ENCODE results near the gene NTM. TPM values are rescaled to one million over a fixed set of nuclear protein-coding genes. Genes with fewer than 3 reads are reported as not detected.
A peak's percentile ranks its signal among the peaks of the same experiment; 100 is the strongest.

Gene NTM
- total RNA-seq, 2 donors from 2014 or later = 0.26 to 3.6 TPM

DNA sequence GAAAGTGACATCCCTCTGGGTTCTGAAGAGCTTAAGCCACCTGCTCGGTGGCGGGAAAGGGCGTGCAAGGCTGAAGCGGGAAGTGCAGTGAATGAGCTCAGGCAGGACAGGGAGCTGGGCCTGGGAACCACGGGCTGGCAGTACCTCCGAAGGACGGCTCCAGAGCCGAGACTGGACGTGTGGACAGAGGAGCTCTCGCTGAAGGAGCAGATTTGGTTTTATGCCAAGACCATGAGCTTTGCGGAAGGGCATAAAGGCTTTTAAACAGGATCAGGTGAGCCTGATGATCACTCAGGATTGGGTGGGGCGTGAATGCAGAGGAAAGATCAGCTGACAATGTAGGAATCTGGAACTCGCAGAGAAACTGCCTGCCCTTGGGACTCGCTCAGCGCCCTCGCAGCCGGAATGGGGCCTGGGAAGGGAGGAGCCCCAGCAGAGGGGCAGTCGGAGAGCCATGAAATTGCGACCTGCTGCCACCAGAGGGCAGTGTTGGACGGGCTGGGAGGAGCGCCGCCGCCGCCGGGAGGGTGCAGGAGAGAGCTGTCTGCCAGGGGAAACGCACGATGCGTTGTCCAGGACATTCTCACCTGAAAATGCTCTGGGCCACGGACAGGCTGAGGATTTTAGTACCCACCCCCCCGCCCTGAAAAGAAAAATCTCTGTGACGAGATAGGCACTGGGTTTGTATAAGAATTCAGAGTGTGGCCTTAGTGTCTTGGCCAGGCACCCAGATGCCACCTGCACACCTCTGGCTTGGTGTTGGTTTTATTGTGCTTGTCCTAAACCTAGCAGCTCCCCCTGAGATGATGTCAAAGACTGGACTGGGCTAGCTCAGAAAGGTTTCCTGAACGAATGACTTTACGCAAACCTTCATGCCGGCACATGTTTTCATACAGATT is 324.4 kb downstream of the NTM start:
- TF ChIP-seq POLR2A (IDR thresholded peaks at IDR 0.05) = no peak
- TF ChIP-seq, protein P1, sequence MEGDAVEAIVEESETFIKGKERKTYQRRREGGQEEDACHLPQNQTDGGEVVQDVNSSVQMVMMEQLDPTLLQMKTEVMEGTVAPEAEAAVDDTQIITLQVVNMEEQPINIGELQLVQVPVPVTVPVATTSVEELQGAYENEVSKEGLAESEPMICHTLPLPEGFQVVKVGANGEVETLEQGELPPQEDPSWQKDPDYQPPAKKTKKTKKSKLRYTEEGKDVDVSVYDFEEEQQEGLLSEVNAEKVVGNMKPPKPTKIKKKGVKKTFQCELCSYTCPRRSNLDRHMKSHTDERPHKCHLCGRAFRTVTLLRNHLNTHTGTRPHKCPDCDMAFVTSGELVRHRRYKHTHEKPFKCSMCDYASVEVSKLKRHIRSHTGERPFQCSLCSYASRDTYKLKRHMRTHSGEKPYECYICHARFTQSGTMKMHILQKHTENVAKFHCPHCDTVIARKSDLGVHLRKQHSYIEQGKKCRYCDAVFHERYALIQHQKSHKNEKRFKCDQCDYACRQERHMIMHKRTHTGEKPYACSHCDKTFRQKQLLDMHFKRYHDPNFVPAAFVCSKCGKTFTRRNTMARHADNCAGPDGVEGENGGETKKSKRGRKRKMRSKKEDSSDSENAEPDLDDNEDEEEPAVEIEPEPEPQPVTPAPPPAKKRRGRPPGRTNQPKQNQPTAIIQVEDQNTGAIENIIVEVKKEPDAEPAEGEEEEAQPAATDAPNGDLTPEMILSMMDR (IDR thresholded peaks at IDR 0.05) = peak; percentile 92 to 98 (median 93)
- no peak overlapping the region for H3K27ac ChIP-seq
- WGBS, 2 donors = 20 to 21% methylated on average over 33 to 34 of the region's 34 CpGs
- DNase-seq (peak; percentile 81 to 84 (median 83)), ATAC-seq (peak; percentile 93)
- intact Hi-C loops (cut with DNase I) = no loop called here
- H3K4me1 ChIP-seq = no peaks in the 10 kb centered on the region
- no peaks in the 10 kb centered on the region for H3K9me3 ChIP-seq
- H3K4me3 ChIP-seq = no peak overlapping the region
- peaks cover 0 to 17% of the 10 kb centered on the region in 2 donors for H3K27me3 ChIP-seq
- H3K36me3 ChIP-seq (replicated peaks in 1 of 2; ENCODE audit: insufficient read depth in 1 of 2, low read depth in 2 of 2) = no peaks in the 10 kb centered on the region

DNA sequence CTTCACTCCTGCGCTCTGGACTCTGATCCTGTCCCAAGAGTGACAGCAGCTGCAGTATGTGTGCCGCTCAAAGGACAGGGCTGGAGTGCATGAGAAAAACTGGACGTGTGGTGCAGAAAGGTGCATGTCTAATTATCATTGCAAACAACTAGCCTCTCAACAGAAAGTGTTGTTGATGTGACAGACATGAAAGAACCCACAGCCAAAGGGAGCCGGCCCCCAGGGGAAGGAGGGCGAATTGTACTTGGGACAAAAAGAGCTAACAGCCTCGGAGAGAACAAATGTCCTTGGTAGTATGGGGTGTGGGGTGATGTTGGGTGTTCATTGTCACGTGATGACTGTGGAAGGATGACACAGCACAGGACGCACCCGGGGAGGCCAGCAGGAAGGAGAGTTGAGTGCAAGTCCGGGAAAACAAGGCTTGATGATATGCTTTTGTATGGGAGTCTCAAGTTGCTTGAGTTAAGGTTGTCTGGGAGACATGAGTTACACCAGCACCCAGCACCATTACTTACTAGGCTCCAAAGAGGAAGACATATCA is 325.5 kb downstream of the NTM start:
- ATAC-seq (no peak), DNase-seq (no peak)
- H3K36me3 ChIP-seq (replicated peaks in 1 of 2; ENCODE audit: insufficient read depth in 1 of 2, low read depth in 2 of 2) = no peaks in the 10 kb centered on the region

DNA sequence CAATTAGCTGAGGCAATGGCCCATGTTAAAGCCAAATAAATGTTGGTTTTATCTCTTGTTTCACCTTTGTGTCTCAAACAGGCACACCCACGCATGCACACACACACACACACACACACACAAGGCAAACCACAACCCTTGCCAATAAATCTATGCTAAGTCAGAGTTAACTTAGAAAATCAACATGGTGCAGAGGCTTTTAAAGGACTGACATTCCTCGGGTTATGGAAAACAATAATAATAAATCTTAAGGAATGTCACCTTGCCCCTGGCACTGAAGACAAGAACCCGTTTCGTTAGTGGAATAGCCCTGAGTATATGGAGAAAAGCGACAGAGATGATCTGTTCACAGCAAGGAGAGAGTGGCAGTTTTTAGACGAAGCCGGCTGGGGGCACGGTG is 326.3 kb downstream of the NTM start:
- 38 to 40% methylated on average over 8 of the region's 8 CpGs for WGBS, 2 donors
- ATAC-seq (no peak), DNase-seq (no peak)
- TF ChIP-seq, protein P1 (IDR thresholded peaks at IDR 0.05) = no peak
- TF ChIP-seq POLR2A (IDR thresholded peaks at IDR 0.05) = no peak
- H3K27ac ChIP-seq = no peak overlapping the region
- no peaks in the 10 kb centered on the region for H3K36me3 ChIP-seq (replicated peaks in 1 of 2; ENCODE audit: insufficient read depth in 1 of 2, low read depth in 2 of 2)
- H3K27me3 ChIP-seq = peaks cover 0 to 12% of the 10 kb centered on the region in 2 donors
- no peak overlapping the region for H3K4me3 ChIP-seq
- no peaks in the 10 kb centered on the region for H3K9me3 ChIP-seq
- no peaks in the 10 kb centered on the region for H3K4me1 ChIP-seq
- intact Hi-C loops (cut with DNase I) = no loop called here

More for the DNA sequence above, 325.5 kb downstream of the NTM start:
- H3K27me3 ChIP-seq = peaks cover 0 to 12% of the 10 kb centered on the region in 2 donors
- H3K4me3 ChIP-seq = no peak overlapping the region
- TF ChIP-seq POLR2A (IDR thresholded peaks at IDR 0.05) = no peak
- TF ChIP-seq, protein P1 (IDR thresholded peaks at IDR 0.05) = no peak
- no peak overlapping the region for H3K27ac ChIP-seq
- intact Hi-C loops (cut with DNase I) = no loop called here
- H3K4me1 ChIP-seq = no peaks in the 10 kb centered on the region
- no peaks in the 10 kb centered on the region for H3K9me3 ChIP-seq
- 60 to 76% methylated on average over 10 of the region's 10 CpGs for WGBS, 2 donors

DNA sequence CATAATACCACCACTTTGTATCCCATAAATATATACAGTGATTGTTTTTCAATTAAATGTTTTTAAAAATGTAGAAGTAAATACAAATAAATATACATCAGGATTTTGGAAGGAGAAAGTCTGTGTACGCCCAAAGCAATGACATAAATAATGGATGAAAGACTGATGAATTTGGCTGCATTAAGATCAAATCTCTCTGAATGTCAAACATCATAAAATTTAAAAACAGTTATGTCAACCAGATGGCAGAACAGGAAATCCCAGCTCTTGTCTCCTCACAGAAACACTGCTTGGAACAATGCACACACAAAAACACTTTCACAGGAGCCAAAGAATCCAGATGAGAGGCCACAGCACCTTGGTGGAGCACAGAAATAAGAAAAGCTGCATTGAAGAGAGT is 332.9 kb downstream of the NTM start:
- ATAC-seq (no peak), DNase-seq (no peak)
- no peaks in the 10 kb centered on the region for H3K9me3 ChIP-seq
- no peaks in the 10 kb centered on the region for H3K36me3 ChIP-seq (replicated peaks in 1 of 2; ENCODE audit: insufficient read depth in 1 of 2, low read depth in 2 of 2)
- WGBS, 2 donors = 21 to 62% methylated on average over 1 of the region's 1 CpG
- H3K4me3 ChIP-seq = no peak overlapping the region
- no peaks in the 10 kb centered on the region for H3K27me3 ChIP-seq
- no peaks in the 10 kb centered on the region for H3K4me1 ChIP-seq
- TF ChIP-seq POLR2A (IDR thresholded peaks at IDR 0.05) = no peak
- TF ChIP-seq, protein P1 (IDR thresholded peaks at IDR 0.05) = no peak
- H3K27ac ChIP-seq = no peak overlapping the region
- intact Hi-C loops (cut with DNase I) = no loop called here
